Loucy (cell line): ENCODE measurements around the gene ERAL1.

Experiments used
- EZH2phosphoT487 ChIP-seq: fragments of 200-600 bp; IDR thresholded peaks from 2 replicates; pipeline ENCODE4 v1.6.1; 2018; ENCODE audit warnings: antibody characterized with exemption, mild to moderate bottlenecking, moderate library complexity, borderline replicate concordance
- TF ChIP-seq, protein P1 (sequence below): fragments of 200-600 bp; sonication (generic); conservative IDR thresholded peaks from 2 replicates; pipeline ENCODE4 v1.5.1; 2014; ENCODE audit warnings: mild to moderate bottlenecking, antibody characterized with exemption, low read length

DNA sequence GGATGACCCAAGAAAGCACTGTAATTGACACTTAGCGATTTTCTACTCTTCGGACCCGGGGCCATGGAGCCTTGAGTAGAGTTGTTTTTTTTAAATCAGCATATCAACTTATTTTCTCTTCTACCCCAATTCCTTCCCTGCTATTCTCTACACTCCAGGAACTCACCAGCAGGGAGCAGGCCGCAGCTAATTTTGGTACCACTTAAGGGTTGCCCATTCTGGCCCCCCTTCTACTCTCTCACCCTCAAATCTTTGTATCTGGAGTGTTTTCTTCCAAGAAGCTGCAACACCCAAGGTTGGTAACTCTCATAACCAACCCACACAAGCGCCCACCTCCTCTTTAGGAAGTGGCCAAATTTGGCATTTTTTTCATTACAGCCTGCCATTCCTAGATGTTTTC, 5.5 kb upstream of the ERAL1 start:
- TF ChIP-seq, protein P1, sequence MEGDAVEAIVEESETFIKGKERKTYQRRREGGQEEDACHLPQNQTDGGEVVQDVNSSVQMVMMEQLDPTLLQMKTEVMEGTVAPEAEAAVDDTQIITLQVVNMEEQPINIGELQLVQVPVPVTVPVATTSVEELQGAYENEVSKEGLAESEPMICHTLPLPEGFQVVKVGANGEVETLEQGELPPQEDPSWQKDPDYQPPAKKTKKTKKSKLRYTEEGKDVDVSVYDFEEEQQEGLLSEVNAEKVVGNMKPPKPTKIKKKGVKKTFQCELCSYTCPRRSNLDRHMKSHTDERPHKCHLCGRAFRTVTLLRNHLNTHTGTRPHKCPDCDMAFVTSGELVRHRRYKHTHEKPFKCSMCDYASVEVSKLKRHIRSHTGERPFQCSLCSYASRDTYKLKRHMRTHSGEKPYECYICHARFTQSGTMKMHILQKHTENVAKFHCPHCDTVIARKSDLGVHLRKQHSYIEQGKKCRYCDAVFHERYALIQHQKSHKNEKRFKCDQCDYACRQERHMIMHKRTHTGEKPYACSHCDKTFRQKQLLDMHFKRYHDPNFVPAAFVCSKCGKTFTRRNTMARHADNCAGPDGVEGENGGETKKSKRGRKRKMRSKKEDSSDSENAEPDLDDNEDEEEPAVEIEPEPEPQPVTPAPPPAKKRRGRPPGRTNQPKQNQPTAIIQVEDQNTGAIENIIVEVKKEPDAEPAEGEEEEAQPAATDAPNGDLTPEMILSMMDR = peak; percentile 51
- TF ChIP-seq EZH2phosphoT487 = no peak
